AG09319 (cell line): ENCODE results near the gene LTA4H.

ENCODE experiments used
- DNase-seq: peaks from one replicate; pipeline ENCODE4 v3.0.0-alpha.2; 2010; ENCODE audit warnings: low read depth; ENCODE audit errors: extremely low read depth
- CTCF ChIP-seq: IDR thresholded peaks from 2 replicates; pipeline ENCODE4 v1.5.1; 2011; ENCODE audit warnings: low read depth, mild to moderate bottlenecking, inconsistent platforms, low read length, moderate library complexity

LTA4H gene

GRCh38 chr12:95966287-95966870 lies 69.0 kb downstream of the LTA4H start:
- no peak for TF ChIP-seq CTCF
- DNase-seq: no peak

GRCh38 chr12:95963096-95963495 lies 72.3 kb downstream of the LTA4H start:
- no peak for TF ChIP-seq CTCF
- no peak for DNase-seq

GRCh38 chr12:95962222-95962621 lies 73.2 kb downstream of the LTA4H start:
- no peak for TF ChIP-seq CTCF
- DNase-seq: no peak

GRCh38 chr12:95960241-95960640 lies 75.1 kb downstream of the LTA4H start:
- TF ChIP-seq CTCF: no peak
- no peak for DNase-seq

GRCh38 chr12:95959107-95959506 lies 76.3 kb downstream of the LTA4H start:
- peak; percentile 24 for TF ChIP-seq CTCF
- DNase-seq: no peak

- no peak for TF ChIP-seq CTCF
- DNase-seq: no peak
Observed at GRCh38 chr12:95956557-95957145, 78.7 kb downstream of the LTA4H start.

GRCh38 chr12:95955549-95956159 lies 79.7 kb downstream of the LTA4H start:
- TF ChIP-seq CTCF: no peak
- DNase-seq: no peak
